Amygdala (tissue), 56 donors: ENCODE measurements around the gene SLC16A11.
A peak's percentile ranks its signal among the peaks of the same experiment; 100 is the strongest.
"Not testable (repeated sequence)": the region's sequence is repeated elsewhere in the genome, so short reads cannot be mapped to it uniquely, and the experiment has no call there.

Source experiments
- DNase-seq, 56 donors: peaks; one replicate each; lab custom pipeline; 2025; lab: John Stamatoyannopoulos, UW

The SLC16A11 gene

GRCh38 chr17:7043497-7044198 lies at the start of gene SLC16A11:
Gene SLC16A11 (minus strand): TSS chr17:7044092. CDS start chr17:7043513, 579 bp downstream.
- DNase-seq, result peak in 6 of 56 donors; percentile 12 to 54 (median 28)

- DNase-seq, result not testable (repeated sequence)
Measured at GRCh38 chr17:7091311-7092005, 47.6 kb upstream of the SLC16A11 start.

- not testable (repeated sequence) for DNase-seq
Measured at GRCh38 chr17:7089570-7089969, 45.7 kb upstream of the SLC16A11 start.

- not testable (repeated sequence) for DNase-seq
Measured at GRCh38 chr17:7088442-7088841, 44.5 kb upstream of the SLC16A11 start.

- no peak for DNase-seq
Measured at GRCh38 chr17:7084088-7084487, 40.2 kb upstream of the SLC16A11 start.

GRCh38 chr17:7083592-7083991 lies 39.7 kb upstream of the SLC16A11 start:
- no peak for DNase-seq

GRCh38 chr17:7081341-7082062 lies 37.6 kb upstream of the SLC16A11 start:
- no peak for DNase-seq

- no peak for DNase-seq
Measured at GRCh38 chr17:7080456-7081041, 36.7 kb upstream of the SLC16A11 start.

- no peak for DNase-seq
Measured at GRCh38 chr17:7079581-7080455, 35.9 kb upstream of the SLC16A11 start, which contains the start of gene CLEC10A. Gene CLEC10A (minus strand): TSS chr17:7080251. CDS start chr17:7078812, 1,439 bp downstream.

GRCh38 chr17:7078711-7079110 lies 34.8 kb upstream of the SLC16A11 start:
- no peak for DNase-seq

- DNase-seq, result no peak
Measured at GRCh38 chr17:7077911-7078546, 34.1 kb upstream of the SLC16A11 start.

- no peak for DNase-seq
Measured at GRCh38 chr17:7074931-7075330, 31.0 kb upstream of the SLC16A11 start.

- no peak for DNase-seq
Measured at GRCh38 chr17:7072406-7072805, 28.5 kb upstream of the SLC16A11 start.

GRCh38 chr17:7070712-7071111 lies 26.8 kb upstream of the SLC16A11 start:
- DNase-seq, result no peak

- DNase-seq, result no peak
Measured at GRCh38 chr17:7068268-7068667, 24.4 kb upstream of the SLC16A11 start.

GRCh38 chr17:7067198-7067597 lies 23.3 kb upstream of the SLC16A11 start:
- DNase-seq, result no peak

- no peak for DNase-seq
Measured at GRCh38 chr17:7064261-7064660, 20.4 kb upstream of the SLC16A11 start.

- DNase-seq, result peak in 8 of 56 donors; percentile 12 to 59 (median 36)
Measured at GRCh38 chr17:7063518-7064094, 19.7 kb upstream of the SLC16A11 start.
